ENCODE results near the gene AUP1. TPM values are rescaled to one million over a fixed set of nuclear protein-coding genes. Genes with fewer than 3 reads are reported as not detected.

The AUP1 gene
- total RNA-seq, 1 experiment from 2014 or later, result 91.5 TPM

GRCh38 chr2:74495440-74495839 lies 34.1 kb downstream of the AUP1 start:
- Histone ChIP-seq H3K56ac (ENCODE audit: insufficient read length, low read depth, low read length) (no peak overlapping the region), H3K79me2 (ENCODE audit: insufficient read depth, low read length) (no peaks in the 10 kb centered on the region), H2BK12ac (ENCODE audit: insufficient read length, low read depth, low read length) (no peak overlapping the region), H3K9me3 (ENCODE audit: control insufficient read depth, low read depth, low read length) (no peaks in the 10 kb centered on the region), H3K4ac (ENCODE audit: low read depth, low read length) (no peak overlapping the region), H3K9ac (ENCODE audit: extremely low read depth, insufficient read length, low read length) (no peak overlapping the region), H3K4me2 (ENCODE audit: insufficient read depth, insufficient read length, low read length) (no peak overlapping the region), H2BK5ac (ENCODE audit: insufficient read length, low read length) (no peak overlapping the region), H2BK120ac (ENCODE audit: low read depth, low read length, poor library complexity, severe bottlenecking) (no peak overlapping the region), H2BK15ac (ENCODE audit: low read depth, low read length) (no peak overlapping the region), H4K91ac (ENCODE audit: insufficient read length, low read depth, low read length) (no peak overlapping the region), H3K27me3 (ENCODE audit: insufficient read depth, low read length) (peaks cover 48% of the 10 kb centered on the region), H3K4me1 (ENCODE audit: insufficient read depth, low read length) (no peaks in the 10 kb centered on the region), H3K79me1 (ENCODE audit: insufficient read depth, low read depth, low read length, poor library complexity, severe bottlenecking) (no peaks in the 10 kb centered on the region), H3T11ph (ENCODE audit: low read length) (no peak overlapping the region), H4K8ac (replicated peaks; ENCODE audit: insufficient read length, low read depth, low read length) (no peak overlapping the region), H3K14ac (ENCODE audit: insufficient read depth, low read length) (no peak overlapping the region), H4K5ac (ENCODE audit: insufficient read length, low read depth, low read length) (no peak overlapping the region), H2AK5ac (ENCODE audit: insufficient read length, low read length) (no peak overlapping the region), H2AFZ (ENCODE audit: low read length) (no peak overlapping the region), H3K23me2 (ENCODE audit: insufficient read length, low read depth, low read length, poor library complexity, severe bottlenecking) (peaks cover 23% of the 10 kb centered on the region), H4K20me1 (ENCODE audit: control insufficient read depth, insufficient read depth, insufficient read length) (no peaks in the 10 kb centered on the region), H3K18ac (ENCODE audit: insufficient read length, low read depth, low read length) (no peak overlapping the region), H2BK20ac (ENCODE audit: low read depth, low read length, poor library complexity, severe bottlenecking) (no peak overlapping the region), H3K27ac (ENCODE audit: insufficient read length, low read depth, low read length) (no peak overlapping the region), H3K23ac (ENCODE audit: insufficient read length, low read depth, low read length) (no peak overlapping the region)
- no CpG with 5 or more reads among the region's 1 CpG for WGBS (ENCODE audit: extremely low coverage, insufficient read length, low lambda C conversion rate)
- H3K27me3 Mint-ChIP-seq (ENCODE audit: low read depth), result peaks cover 61% of the 10 kb centered on the region
- H3K4me1 Mint-ChIP-seq, result peaks cover 18 to 26% of the 10 kb centered on the region in 2 experiments
- peaks cover 26 to 40% (median 38%) of the 10 kb centered on the region in 3 experiments for H3K36me3 Mint-ChIP-seq (ENCODE audit: insufficient read depth in 1 of 3, low read depth in 3 of 3)
- H3K27ac Mint-ChIP-seq, result 0 out of 7 replicates have a peak overlapping the region, but pooled peaks of 1 of the 3 experiments have one; percentile 54
- no peak for TF ChIP-seq CTCF (conservative IDR thresholded peaks at IDR 0.05)
- peaks cover 0 to 2% of the 10 kb centered on the region in 2 experiments; a peak in 1 of 5 replicates for H3K9me3 Mint-ChIP-seq
- DNase-seq, result no peak
- H3K4me3 Mint-ChIP-seq, result no peak overlapping the region

All from H9 (cell line).